AG04449 (cell line): ENCODE data around the gene LCT.

Source experiments
- CTCF ChIA-PET: fragments of 350-600 bp; formaldehyde crosslinking; extraction: SDS; loops from one replicate; lab custom pipeline; 2021; ENCODE audit warnings: antibody characterized with exemption; lab: Yijun Ruan, JAX
- POLR2A ChIA-PET: fragments of 400-600, 350-600 bp; formaldehyde crosslinking; extraction: SDS; loops from one replicate; lab custom pipeline; 2020; ENCODE audit warnings: antibody characterized with exemption, inconsistent platforms; lab: Yijun Ruan, JAX
- DNase-seq: peaks from one replicate; pipeline ENCODE4 v3.0.0-alpha.2; 2010; ENCODE audit warnings: low read depth, low spot score
- H3K4me3 ChIP-seq: 2 replicates; pipeline ENCODE4 v1.5.1; 2011; ENCODE audit warnings: low read depth, mild to moderate bottlenecking, control low read depth, low read length
- CTCF ChIP-seq: IDR thresholded peaks from one replicate; pipeline ENCODE4 v1.5.1; 2011; ENCODE audit warnings: mild to moderate bottlenecking, moderate library complexity, low read length, control low read depth, inconsistent platforms; ENCODE audit not compliant: insufficient read depth; ENCODE audit errors: missing control alignments

Gene LCT

GRCh38 chr2:135773917-135774316 is 63.1 kb downstream of the LCT start:
- ChIA-PET POLR2A (no interaction called here), CTCF (interaction anchor here (2.8 kb wide), 1 partner anchor 24 kb away, joined by 17 read pairs; no protein-coding TSS in a partner anchor)
- DNase-seq: no peak
- H3K4me3 ChIP-seq: no peak overlapping the region
- no peak for TF ChIP-seq CTCF

- ChIA-PET POLR2A (no interaction called here), CTCF (interaction anchor here (2.8 kb wide), 1 partner anchor 24 kb away, joined by 17 read pairs; no protein-coding TSS in a partner anchor)
- no peak overlapping the region for H3K4me3 ChIP-seq
- TF ChIP-seq CTCF: no peak
- DNase-seq: no peak
Observed at GRCh38 chr2:135773319-135773718, 63.7 kb downstream of the LCT start.

GRCh38 chr2:135768863-135769262 is 68.1 kb downstream of the LCT start:
- no peak for TF ChIP-seq CTCF
- ChIA-PET POLR2A (interaction anchor here (0.7 kb wide), 1 partner anchor 67 kb away, joined by 4 read pairs; no protein-coding TSS in a partner anchor), CTCF (interaction anchor here (2.2 kb wide), 1 partner anchor 28 kb away, joined by 7 read pairs; no protein-coding TSS in a partner anchor)
- H3K4me3 ChIP-seq: no peak overlapping the region
- no peak for DNase-seq

GRCh38 chr2:135762530-135762929 is 74.5 kb downstream of the LCT start:
- no peak for DNase-seq

GRCh38 chr2:135762022-135762421 is 75.0 kb downstream of the LCT start:
- H3K4me3 ChIP-seq: no peak overlapping the region
- CTCF ChIA-PET: no interaction called here
- POLR2A ChIA-PET: no interaction called here
- DNase-seq: no peak
- TF ChIP-seq CTCF: no peak

More at GRCh38 chr2:135762530-135762929, 74.5 kb downstream of the LCT start:
- CTCF ChIA-PET: interaction anchor here (0.8 to 1.2 kb wide), 2 partner anchors 10 to 24 kb away, joined by 3 read pairs; no protein-coding TSS in a partner anchor
- no peak overlapping the region for H3K4me3 ChIP-seq
- POLR2A ChIA-PET: no interaction called here
- TF ChIP-seq CTCF: no peak

GRCh38 chr2:135756692-135757091 is 80.3 kb downstream of the LCT start:
- DNase-seq: no peak
- ChIA-PET POLR2A (no interaction called here), CTCF (interaction anchor here (2.2 kb wide), 1 partner anchor 41 kb away, joined by 12 read pairs; no protein-coding TSS in a partner anchor)
- no peak overlapping the region for H3K4me3 ChIP-seq
- TF ChIP-seq CTCF: no peak
